Calu3 (cell line): ENCODE measurements around the gene GRK5. TPM values are rescaled to one million over a fixed set of nuclear protein-coding genes. Genes with fewer than 3 reads are reported as not detected.
"Not testable (repeated sequence)": the region's sequence is repeated elsewhere in the genome, so short reads cannot be mapped to it uniquely, and the experiment has no call there.

Experiments
- BruUV-seq: library from RNA; stranded (reverse); fragments of 400-500 nt; replicated peaks from 2 replicates; lab custom pipeline; 2021; lab: Mats Ljungman, UMichigan
- CTCF ChIA-PET: fragments of 300-600 bp; sonication (Branson Sonifier 250); formaldehyde crosslinking; loops from one replicate; lab custom pipeline; 2022; ENCODE audit warnings: antibody characterized with exemption; lab: Charles Lee
- DNase-seq: peaks from one replicate; pipeline ENCODE4 v3.0.0; 2022
- H3K27ac Mint-ChIP-seq: one replicate; pipeline ENCODE4 v1.8.0; 2022; ENCODE audit warnings: mixed read lengths; ENCODE audit not compliant: unreplicated experiment
- H3K27me3 Mint-ChIP-seq: one replicate; pipeline ENCODE4 v1.8.0; 2022; ENCODE audit warnings: mixed read lengths; ENCODE audit not compliant: unreplicated experiment
- H3K36me3 Mint-ChIP-seq: one replicate; pipeline ENCODE4 v1.8.0; 2022; ENCODE audit warnings: mild to moderate bottlenecking, moderate library complexity, mixed read lengths; ENCODE audit not compliant: insufficient read depth, unreplicated experiment
- H3K4me1 Mint-ChIP-seq: one replicate; pipeline ENCODE4 v1.8.0; 2022; ENCODE audit warnings: mild to moderate bottlenecking, low read depth, mixed read lengths; ENCODE audit not compliant: unreplicated experiment
- H3K4me3 Mint-ChIP-seq: one replicate; pipeline ENCODE4 v1.8.0; 2022; ENCODE audit warnings: mild to moderate bottlenecking, low read depth, moderate library complexity, mixed read lengths; ENCODE audit not compliant: unreplicated experiment
- H3K9me3 Mint-ChIP-seq: one replicate; pipeline ENCODE4 v1.8.0; 2022; ENCODE audit warnings: low read depth, mixed read lengths; ENCODE audit not compliant: unreplicated experiment
- intact Hi-C: fragments of 100-400 bp; cut with micrococcal nuclease; formaldehyde crosslinking; loops from one replicate; pipeline ENCODE4 v1.10.0; 2022; ENCODE audit not compliant: unreplicated experiment
- total RNA-seq: library from RNA; stranded (reverse); gene quantifications from 2 replicates; pipeline ENCODE4 v1.2.3, GENCODE V29; 2022
- TF ChIP-seq, protein P1 (sequence below): fragments of 200-600 bp; IDR thresholded peaks from one replicate; pipeline ENCODE4 v1.8.0; 2022; ENCODE audit warnings: antibody characterized with exemption; ENCODE audit not compliant: unreplicated experiment

The GRK5 gene
- total RNA-seq, 1 experiment from 2014 or later = 4.4 TPM

DNA sequence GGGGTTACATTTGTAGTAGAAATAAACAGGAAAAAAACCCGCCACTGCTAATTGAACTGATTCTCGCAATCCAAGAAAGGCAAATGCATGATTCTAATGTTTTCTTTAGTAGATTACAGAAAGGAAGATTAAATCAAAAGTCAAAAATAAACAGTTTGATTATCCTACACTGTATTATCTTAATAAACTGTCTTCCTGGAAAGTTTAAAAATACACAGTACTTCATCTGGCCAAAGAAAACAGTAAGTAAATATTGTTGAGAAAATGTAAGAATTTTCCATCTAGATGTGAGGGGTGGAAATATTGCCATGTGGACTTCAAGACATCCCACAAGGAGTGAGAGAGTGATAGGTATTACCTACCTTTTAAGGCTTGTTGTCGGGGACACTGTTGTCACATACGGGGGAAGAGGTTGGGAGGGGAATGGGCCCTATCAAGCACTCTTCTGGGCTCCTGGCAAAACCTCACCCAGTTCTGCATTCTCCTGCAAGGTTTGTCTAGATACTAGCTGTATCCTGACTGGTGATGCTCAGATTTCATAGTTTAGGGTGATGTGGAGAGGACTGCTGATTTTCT, 17.8 kb downstream of the GRK5 start:
- no peak for DNase-seq
- H3K9me3 Mint-ChIP-seq = no peaks in the 10 kb centered on the region
- no peak overlapping the region for H3K4me3 Mint-ChIP-seq
- intact Hi-C loops = no loop called here
- no TSS peak for BruUV-seq
- H3K36me3 Mint-ChIP-seq = no peaks in the 10 kb centered on the region
- CTCF ChIA-PET = interaction anchor here (0.7 kb wide), 1 partner anchor 634 kb away, joined by 4 read pairs; no protein-coding TSS in a partner anchor
- peaks cover 10% of the 10 kb centered on the region for H3K4me1 Mint-ChIP-seq
- H3K27ac Mint-ChIP-seq = no peak overlapping the region
- TF ChIP-seq, protein P1, sequence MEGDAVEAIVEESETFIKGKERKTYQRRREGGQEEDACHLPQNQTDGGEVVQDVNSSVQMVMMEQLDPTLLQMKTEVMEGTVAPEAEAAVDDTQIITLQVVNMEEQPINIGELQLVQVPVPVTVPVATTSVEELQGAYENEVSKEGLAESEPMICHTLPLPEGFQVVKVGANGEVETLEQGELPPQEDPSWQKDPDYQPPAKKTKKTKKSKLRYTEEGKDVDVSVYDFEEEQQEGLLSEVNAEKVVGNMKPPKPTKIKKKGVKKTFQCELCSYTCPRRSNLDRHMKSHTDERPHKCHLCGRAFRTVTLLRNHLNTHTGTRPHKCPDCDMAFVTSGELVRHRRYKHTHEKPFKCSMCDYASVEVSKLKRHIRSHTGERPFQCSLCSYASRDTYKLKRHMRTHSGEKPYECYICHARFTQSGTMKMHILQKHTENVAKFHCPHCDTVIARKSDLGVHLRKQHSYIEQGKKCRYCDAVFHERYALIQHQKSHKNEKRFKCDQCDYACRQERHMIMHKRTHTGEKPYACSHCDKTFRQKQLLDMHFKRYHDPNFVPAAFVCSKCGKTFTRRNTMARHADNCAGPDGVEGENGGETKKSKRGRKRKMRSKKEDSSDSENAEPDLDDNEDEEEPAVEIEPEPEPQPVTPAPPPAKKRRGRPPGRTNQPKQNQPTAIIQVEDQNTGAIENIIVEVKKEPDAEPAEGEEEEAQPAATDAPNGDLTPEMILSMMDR = no peak
- H3K27me3 Mint-ChIP-seq = no peaks in the 10 kb centered on the region

DNA sequence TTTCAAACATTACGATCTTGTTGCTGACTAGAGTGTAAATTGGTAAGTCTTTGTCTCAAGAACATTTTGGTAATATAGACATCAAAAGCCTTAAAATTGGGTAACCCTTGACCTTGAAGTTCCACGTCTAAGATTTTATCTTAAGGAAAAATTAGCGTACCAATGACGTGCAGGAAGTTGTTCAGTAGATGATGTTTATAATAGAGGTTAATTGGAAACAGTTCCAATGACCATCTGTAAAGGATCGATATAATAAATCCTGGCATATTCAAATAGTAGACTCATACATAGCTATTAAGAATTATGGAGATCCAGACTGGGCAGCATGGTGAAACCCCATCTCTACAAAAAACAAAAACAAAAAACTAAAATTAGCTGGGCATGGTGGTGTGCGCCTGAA, 20.5 kb downstream of the GRK5 start:
- no peak for DNase-seq
- TF ChIP-seq, protein P1 = no peak
- Mint-ChIP-seq H3K36me3 (no peaks in the 10 kb centered on the region), H3K9me3 (no peaks in the 10 kb centered on the region), H3K27ac (no peak overlapping the region), H3K4me3 (no peak overlapping the region), H3K27me3 (no peaks in the 10 kb centered on the region), H3K4me1 (no peaks in the 10 kb centered on the region)
- BruUV-seq = no TSS peak
- CTCF ChIA-PET = no interaction called here
- intact Hi-C loops = no loop called here

DNA sequence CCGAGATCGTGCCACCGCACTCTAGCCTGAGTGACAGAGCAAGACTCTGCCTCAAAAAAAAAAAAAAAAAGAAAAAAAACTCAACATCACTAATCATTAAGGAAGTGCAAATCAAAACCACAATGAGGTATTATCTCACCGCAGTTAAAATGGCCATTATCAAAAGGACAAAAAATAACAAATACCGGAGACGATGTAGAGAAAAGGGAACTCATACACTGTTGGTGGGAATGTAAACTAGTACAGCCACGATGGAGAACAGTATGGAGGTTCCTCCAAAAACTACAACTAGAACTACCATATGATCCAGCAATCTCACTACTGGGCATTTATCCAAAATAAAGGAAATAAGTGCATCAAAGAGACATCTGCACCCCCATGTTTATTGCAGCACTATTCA, 24.3 kb downstream of the GRK5 start:
- no peaks in the 10 kb centered on the region for H3K27me3 Mint-ChIP-seq
- TF ChIP-seq, protein P1 = no peak
- CTCF ChIA-PET = no interaction called here
- BruUV-seq = no TSS peak
- H3K4me3 Mint-ChIP-seq = no peak overlapping the region
- H3K9me3 Mint-ChIP-seq = no peaks in the 10 kb centered on the region
- intact Hi-C loops = no loop called here
- H3K27ac Mint-ChIP-seq = no peak overlapping the region
- peaks cover 7% of the 10 kb centered on the region for H3K4me1 Mint-ChIP-seq
- DNase-seq = no peak
- H3K36me3 Mint-ChIP-seq = no peaks in the 10 kb centered on the region

DNA sequence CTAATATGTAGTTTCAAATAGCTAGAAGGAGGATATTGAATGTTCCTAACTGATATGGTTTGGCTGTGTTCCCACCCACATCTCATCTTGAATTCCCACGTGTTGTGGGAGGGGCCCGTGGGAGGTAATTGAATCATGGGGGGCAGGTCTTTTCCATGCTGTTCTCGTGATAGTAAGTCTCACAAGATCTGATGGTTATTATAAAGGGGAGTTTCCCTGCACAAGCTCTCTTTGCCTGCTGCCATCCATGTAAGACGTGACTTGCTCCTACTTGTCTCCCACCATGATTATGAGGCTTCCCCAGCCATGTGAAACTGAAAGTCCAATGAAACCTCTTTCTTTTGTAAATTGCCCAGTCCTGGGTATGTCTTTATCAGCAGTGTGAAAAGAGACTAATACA, 25.1 kb downstream of the GRK5 start:
- H3K27me3 Mint-ChIP-seq, DNase-seq, CTCF ChIA-PET, H3K27ac Mint-ChIP-seq, H3K4me3 Mint-ChIP-seq, BruUV-seq, intact Hi-C loops, H3K9me3 Mint-ChIP-seq, H3K36me3 Mint-ChIP-seq: not testable (repeated sequence)
- H3K4me1 Mint-ChIP-seq = peaks cover 14% of the 10 kb centered on the region

DNA sequence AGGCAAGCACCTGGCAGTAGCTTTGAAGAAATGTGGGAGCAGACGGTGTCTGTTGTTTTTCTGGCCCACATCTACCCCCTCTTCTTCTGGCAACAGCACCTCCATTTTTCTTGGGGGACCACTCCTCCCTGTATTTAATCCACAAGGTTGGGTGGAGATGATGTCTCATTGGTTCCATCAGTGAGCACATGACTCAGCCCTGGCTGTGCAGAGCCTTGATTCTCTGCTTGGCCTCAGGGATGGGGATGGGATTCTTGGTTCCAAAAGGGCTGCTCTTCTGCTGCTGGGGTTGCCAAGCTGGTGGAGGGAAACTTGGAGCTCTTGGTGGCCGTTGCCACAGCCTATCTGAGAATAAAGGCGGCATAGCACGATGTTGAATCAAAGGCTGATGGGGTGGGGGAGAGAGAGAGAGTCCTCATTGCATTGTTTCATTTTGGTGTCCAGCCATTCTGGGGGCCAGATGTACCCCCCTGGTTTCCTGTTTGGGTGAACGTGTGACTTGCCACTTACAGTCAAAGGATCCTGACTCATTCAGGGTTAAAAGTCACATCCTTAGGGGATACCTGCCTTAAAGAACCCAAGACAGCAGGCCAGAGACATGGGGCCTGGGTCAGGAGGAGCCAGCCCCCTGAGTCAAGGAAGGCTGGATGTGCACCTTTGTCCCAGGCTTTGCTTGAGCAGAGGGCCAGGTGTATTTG, 25.9 kb downstream of the GRK5 start:
- peaks cover 14% of the 10 kb centered on the region for H3K4me1 Mint-ChIP-seq
- H3K36me3 Mint-ChIP-seq = no peaks in the 10 kb centered on the region
- H3K9me3 Mint-ChIP-seq = no peaks in the 10 kb centered on the region
- TF ChIP-seq, protein P1 = no peak
- CTCF ChIA-PET = no interaction called here
- H3K27ac Mint-ChIP-seq = no peak overlapping the region
- H3K4me3 Mint-ChIP-seq = no peak overlapping the region
- no peak for DNase-seq
- intact Hi-C loops = no loop called here
- no TSS peak for BruUV-seq
- no peaks in the 10 kb centered on the region for H3K27me3 Mint-ChIP-seq
